CD1c-positive myeloid dendritic cell (primary cell): ENCODE data around the gene USP3.

ENCODE experiments used
- DNase-seq: peaks from one replicate; pipeline ENCODE4 v3.0.0-alpha.2; 2016; ENCODE audit errors: extremely low spot score

The USP3 gene, protein sequence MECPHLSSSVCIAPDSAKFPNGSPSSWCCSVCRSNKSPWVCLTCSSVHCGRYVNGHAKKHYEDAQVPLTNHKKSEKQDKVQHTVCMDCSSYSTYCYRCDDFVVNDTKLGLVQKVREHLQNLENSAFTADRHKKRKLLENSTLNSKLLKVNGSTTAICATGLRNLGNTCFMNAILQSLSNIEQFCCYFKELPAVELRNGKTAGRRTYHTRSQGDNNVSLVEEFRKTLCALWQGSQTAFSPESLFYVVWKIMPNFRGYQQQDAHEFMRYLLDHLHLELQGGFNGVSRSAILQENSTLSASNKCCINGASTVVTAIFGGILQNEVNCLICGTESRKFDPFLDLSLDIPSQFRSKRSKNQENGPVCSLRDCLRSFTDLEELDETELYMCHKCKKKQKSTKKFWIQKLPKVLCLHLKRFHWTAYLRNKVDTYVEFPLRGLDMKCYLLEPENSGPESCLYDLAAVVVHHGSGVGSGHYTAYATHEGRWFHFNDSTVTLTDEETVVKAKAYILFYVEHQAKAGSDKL

GRCh38 chr15:63504247-63504978 lies at the start of gene USP3:
TSS of gene USP3 (plus strand) at chr15:63504593. CDS start at chr15:63504740, 147 bp downstream.
- peak; percentile 98 for DNase-seq

DNA sequence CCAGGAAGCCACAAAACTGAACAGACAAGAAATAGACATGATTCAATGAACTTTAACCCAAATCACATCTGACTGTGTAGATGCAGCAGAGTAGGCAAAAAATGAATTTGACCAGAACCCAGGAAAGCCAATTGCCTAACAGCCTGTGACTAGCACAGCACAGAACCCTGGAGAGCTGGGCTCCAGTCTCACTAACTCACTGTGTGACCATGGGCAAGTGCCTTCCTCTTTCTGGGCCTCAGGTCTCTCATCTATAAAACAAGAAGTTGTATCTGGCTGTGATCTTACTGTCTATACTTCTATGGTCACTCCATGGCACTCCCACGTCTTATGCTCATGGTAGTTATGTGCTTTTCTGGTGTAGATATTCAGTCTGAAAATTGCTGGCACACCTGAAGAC lies 48.1 kb upstream of the USP3 start:
- DNase-seq = peak; percentile 65

GRCh38 chr15:63457379-63457778 lies 47.0 kb upstream of the USP3 start:
- no peak for DNase-seq

- DNase-seq = peak; percentile 59
Observed at GRCh38 chr15:63458026-63458425, 46.4 kb upstream of the USP3 start.

- DNase-seq = no peak
Observed at GRCh38 chr15:63458794-63459395, 45.5 kb upstream of the USP3 start.

- no peak for DNase-seq
Observed at GRCh38 chr15:63460210-63461155, 43.9 kb upstream of the USP3 start.

DNA sequence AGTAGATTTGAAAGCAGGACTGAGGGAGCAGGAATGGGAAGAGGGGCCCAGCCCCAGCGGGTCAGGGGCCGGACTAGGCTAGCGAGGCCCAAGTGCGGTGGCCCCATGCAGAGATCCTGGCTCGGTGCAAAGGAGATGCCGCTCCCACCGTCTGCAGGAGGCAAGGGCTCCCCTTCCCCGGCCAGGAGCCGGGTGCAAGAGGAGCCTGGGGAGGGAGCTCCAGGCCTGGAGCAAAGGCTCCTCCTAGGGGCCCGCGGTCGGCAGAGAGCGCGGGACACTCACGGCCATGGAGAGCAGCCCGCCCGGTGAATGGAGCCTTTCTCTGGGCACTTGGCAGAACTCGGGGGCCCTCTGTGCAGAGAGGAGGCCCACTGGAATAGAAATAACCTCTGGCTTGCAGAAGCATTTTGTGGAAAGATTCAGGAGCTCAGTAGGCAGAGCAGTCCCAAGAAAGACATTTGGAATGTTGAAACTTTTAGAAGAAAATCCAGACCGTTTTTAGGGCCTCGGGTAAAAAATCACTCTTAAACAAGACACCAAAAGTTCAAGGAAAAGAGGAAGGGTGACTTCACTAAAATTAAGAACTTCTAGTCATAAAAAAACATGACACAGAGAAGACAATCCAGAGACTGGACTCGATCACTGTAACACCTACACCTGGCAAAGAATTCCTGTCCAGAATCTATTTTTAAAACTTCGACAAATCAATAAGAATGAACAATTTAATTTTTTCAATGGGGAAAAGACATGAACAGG lies 43.0 kb upstream of the USP3 start:
- peak; percentile 38 for DNase-seq

- no peak for DNase-seq
Observed at GRCh38 chr15:63462088-63462487, 42.3 kb upstream of the USP3 start.

DNA sequence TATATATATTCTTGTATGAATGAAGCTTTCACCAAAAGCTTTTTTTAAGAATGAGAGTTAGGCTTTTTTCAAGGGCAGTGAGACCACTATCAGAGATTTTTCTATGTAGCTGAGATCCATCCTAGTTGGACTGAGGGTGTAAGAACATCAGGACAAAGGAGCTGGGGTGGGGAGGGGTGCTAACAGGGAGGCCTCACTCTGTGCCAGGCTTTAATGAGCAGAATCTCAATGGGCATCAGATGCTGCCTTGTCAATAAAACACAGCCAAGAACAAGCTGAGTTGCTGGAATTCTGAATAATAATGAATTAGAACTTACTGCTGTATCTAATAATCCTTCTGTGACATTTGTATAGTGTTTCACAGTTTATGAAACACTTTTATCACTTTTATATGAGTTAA lies 41.4 kb upstream of the USP3 start:
- no peak for DNase-seq

GRCh38 chr15:63463793-63464192 lies 40.6 kb upstream of the USP3 start:
- no peak for DNase-seq

DNA sequence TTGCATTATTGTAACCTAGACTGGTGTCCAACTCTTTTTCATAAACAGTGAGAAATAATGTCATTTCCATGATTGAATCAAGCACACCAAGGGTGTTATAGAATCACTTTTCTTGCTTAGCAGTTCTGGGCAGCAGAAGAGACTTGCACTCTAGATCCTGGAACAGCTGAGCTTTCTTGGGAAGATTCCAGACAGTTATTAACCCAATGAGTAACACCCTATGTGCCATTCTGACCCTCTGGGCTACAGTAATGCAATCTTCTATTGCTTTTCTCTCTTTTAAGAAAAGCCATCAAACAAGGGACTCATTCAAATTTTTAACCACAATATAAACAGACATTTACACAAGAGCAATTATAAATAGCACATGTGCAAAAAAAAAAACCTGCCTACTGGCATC lies 39.3 kb upstream of the USP3 start:
- DNase-seq = no peak

DNA sequence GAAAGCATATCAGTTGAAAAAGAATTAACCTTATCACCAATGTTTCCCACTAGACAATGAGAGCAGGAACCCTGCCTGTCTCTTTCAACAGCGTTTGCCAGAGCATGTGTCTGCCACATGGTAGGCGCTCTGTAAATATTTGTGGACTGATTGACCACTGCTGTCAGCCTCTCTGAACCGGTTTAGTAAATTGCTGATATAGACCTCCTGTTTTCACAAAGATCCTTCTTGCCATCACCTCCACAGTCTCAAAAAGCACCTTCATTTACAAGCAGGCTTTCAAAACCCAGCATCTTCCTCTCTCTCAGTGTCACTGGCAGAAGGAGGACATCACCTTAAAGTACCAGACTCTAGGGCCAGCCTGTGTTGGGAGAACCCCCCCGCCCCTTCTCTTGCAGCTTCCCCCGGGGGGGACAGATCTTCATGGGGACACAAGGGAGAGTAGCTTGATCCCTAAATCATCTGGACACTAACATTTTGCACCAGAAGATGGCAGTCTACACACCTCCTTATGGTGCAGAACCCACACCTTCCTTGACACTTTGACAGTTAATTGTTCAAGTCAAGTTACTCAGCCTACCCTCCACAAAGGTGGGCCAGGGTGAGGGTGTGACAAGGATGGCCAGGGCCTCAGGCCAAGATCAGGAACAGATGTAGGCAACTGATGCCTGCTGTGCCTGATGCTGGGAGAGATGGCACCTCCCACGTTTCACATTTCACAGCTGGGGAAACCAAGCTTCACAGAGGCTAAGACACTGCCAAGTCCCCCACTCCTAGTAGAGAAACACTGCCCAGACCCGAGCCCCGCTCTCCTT lies 37.8 kb upstream of the USP3 start:
- peak; percentile 83 for DNase-seq

DNA sequence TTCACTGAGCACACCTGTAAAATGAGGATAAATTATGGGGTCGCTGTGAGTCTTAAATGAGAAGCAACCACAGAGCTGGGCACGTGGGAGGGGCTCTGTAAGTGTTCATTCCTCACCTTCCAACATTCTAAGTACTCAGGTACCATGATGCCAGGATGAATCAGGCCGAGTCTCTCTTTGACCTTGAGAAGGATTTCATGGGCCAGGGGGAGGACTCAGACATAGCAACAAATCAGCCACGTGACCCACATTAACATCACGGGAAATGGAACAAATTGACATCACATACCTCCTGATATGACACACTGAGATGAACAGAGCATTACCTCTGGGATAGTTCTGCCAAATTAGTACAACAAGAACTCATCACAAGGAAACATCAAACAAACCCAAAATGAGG lies 35.2 kb upstream of the USP3 start:
- DNase-seq = no peak

DNA sequence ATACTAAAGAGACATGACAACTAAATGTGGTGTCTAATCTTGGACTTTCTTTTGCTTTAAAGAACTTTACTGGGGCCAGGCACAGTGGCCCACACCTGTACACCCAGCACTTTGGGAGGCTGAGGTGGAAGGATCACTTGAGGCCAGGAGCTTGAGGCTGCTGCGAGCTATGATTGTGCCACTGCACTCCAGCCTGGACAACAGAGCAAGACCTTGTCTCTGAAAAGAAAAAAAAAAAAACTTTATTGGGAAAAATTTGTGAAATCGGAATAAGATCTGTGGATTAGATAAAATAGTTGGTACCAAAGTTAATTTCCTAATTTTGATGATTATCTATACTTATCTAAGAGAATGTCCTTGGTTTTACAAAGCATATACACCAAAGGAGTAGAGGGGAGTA lies 34.4 kb upstream of the USP3 start:
- no peak for DNase-seq

DNA sequence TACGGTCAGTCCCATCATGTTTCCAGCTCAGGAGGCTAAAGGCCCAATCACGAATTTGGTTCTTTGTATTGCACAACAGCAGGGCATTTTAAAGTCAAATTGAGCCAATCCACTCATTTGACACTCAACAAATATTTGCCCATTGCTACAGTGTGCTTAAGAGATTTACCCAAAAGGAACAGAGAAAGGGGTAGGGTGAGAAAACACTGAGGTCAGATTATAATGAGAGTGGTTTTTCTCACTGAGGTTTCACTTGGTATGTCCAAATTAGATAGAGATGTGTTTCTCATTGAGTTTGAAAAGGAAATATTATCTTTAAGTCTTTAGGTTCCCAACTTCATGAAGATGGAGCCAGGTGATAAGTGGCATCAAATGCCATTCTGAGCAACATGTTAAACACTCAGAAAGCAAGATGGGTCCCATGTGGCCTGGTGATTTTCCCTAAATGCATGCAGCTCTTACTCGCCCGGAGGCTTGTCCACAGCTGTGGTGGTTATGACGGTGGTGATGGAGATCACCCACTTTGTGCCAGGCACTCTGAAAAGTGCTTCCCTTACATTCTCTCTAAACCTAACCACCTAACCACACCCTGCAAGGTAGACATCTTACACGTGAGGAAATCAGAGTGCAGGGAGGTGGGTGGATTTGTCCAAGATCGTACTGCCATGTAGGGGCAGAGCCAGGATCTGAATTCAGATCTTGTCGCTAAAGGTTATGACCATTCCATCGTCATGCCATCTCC lies 31.2 kb upstream of the USP3 start:
- DNase-seq = no peak

DNA sequence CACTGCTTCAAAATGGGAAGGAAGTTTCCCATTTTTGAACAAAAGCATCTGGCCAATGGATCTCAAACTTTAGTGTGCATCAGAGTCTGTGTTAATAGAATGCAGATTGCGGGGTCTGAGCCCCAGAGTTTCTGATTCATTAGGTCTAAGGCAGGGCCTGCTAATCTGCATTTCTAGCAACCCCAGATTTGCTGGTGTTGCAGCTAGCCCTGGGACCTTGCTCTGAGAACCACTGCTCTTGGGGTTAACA lies 30.7 kb upstream of the USP3 start:
- no peak for DNase-seq

DNA sequence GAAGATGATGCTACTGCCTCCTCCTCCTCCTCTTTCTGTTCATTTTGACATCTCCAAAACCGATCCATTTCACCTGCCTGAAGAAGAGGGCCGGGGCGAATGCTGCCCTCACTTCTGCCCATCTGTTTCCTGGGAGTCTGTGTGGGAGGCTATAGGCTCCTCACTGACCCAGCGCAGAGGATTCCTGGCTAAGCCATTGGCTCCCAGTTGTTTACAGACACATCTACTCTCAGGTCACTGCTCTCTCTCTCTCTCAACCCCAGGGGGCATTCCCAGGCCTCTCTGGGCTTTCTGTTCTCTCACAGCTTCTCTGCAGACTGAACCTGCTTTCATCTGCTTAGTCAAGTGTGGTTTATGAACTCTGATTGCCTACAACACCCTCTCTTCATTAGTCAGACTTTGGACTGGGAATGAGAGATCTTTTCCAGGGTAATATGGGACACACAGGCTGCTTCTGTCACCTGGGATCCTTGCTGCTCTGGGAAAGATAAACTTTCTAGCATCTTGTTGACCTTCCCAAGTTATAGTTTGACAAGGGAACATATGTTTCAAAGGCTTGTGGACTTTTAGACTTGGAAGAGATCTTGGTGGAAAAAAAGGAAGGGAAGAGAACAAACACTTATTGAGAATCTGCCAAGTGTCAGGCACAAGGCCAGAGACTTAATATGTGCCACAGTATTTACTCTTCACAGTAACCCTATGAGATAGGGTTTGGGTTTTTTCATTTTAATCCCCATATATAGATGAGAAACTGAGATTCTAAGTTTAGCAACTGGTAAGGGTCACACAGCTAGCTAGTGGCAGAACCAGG lies 30.2 kb upstream of the USP3 start:
- DNase-seq = peak; percentile 67

DNA sequence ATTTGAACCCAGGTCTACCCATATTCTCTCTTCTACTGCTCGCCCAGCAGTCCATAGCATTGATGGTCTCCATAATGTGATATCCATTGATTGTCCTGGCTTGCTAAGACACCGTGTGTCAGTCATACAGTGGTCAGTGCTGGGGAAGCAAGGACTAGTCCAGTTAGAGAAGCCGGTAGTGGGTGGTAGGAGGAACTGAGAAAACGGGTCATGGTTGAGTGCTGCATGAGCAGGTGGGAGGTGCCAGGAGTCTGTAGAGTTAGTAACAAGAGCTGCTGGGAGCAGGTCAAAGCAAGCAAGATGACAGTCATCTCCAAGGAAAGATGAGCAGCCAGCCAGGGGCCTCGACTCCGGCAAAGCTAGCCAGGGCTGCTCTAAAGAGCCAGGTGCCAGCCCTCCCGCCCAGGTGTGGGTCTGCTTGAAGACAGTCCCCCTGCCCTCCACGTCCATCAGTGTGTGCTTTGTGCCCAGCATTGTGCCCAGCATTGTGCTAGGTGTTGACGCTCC lies 29.5 kb upstream of the USP3 start:
- DNase-seq = peak; percentile 94
